ENCODE measurements around the gene NKD2. TPM values are rescaled to one million over a fixed set of nuclear protein-coding genes. Genes with fewer than 3 reads are reported as not detected.

NKD2 gene
- total RNA-seq, 1 donor from 2014 or later: 2.8 TPM

GRCh38 chr5:976849-977751, 31.5 kb upstream of the NKD2 start:
- ATAC-seq (ENCODE audit: poor library complexity): no peak

GRCh38 chr5:978054-978453, 30.5 kb upstream of the NKD2 start:
- DNase-seq: peak; percentile 21
- ATAC-seq (ENCODE audit: poor library complexity): peak; percentile 26
- intact Hi-C loops (cut with DNase I): no loop called here

More at GRCh38 chr5:976849-977751, 31.5 kb upstream of the NKD2 start:
- DNase-seq: peak; percentile 20
- intact Hi-C loops (cut with DNase I): no loop called here

- intact Hi-C loops (cut with DNase I): no loop called here
- no peak for DNase-seq
Observed at GRCh38 chr5:978693-979092, 29.9 kb upstream of the NKD2 start.

DNA sequence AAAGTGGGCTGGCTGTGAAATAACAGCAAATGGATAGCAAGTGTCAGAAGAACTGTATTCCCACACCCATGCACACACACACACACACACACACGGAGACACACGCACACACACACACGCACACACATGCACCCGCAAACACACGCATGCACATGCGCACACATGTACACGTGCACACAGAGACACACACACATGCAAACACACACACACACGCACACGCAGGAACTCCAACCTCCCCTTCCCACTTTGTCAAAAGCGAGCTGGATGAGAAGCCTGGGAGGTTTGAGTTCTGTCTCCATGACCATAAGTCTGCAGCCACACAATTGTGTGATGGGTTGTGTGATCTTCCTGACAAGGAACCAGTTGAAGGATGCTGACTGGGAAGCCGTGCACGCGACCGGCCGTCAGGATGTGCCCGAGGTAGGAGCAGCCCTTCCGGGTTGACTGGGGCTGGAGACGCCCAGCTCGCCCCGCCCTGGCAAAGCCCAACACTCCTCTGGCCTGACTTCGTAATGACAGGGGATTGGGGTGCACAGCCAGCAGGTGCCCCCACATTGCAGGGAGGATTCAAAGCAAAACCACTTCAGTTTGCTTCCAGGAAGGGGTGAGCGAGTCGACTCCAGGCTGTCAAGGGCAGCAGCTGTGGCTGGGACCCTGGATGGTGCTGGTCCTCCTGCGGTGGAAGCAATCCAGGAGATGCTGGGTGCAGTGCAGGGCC, 29.3 kb upstream of the NKD2 start:
- peak; percentile 34 for DNase-seq
- ATAC-seq (ENCODE audit: poor library complexity): no peak
- intact Hi-C loops (cut with DNase I): no loop called here

More at GRCh38 chr5:978693-979092, 29.9 kb upstream of the NKD2 start:
- ATAC-seq (ENCODE audit: poor library complexity): no peak

DNA sequence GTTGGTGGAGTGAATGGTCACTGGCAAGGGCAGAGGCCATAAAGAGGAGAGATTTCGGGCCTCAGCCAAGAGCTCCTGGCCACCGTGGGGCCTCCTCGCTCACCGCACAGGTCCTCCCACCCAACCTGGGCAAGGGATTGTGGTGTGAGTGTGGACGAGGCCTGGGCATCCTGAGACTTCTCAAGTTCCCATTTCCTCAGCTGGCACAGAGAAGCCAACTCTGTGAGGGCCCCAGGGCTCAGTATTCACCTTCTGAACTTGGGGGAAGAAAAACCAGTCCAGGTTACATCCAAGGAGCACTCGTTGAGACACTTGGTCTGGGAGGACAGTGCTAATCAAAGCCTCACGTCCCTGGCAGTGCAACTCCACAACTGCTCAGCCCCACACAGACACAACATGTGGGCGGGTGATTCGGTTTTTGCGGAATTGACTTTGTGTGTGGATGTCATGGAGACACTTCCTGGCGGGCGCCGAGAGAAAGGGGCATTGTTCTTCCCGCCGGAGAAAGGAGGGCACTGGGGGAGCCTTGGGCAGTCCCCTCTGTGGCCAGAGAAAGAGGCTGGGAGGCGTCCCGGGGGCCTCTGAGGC, 28.5 kb upstream of the NKD2 start:
- intact Hi-C loops (cut with DNase I): no loop called here
- ATAC-seq (ENCODE audit: poor library complexity): no peak
- peak; percentile 38 for DNase-seq

- ATAC-seq (ENCODE audit: poor library complexity) (no peak), DNase-seq (no peak)
- intact Hi-C loops (cut with DNase I): no loop called here
Observed at GRCh38 chr5:980966-981365, 27.6 kb upstream of the NKD2 start.

GRCh38 chr5:981456-981855, 27.1 kb upstream of the NKD2 start:
- no peak for ATAC-seq (ENCODE audit: poor library complexity)
- intact Hi-C loops (cut with DNase I): no loop called here
- peak; percentile 31 for DNase-seq

- intact Hi-C loops (cut with DNase I): no loop called here
- peak; percentile 29 for DNase-seq
- no peak for ATAC-seq (ENCODE audit: poor library complexity)
Observed at GRCh38 chr5:982377-983237, 26.0 kb upstream of the NKD2 start.

DNA sequence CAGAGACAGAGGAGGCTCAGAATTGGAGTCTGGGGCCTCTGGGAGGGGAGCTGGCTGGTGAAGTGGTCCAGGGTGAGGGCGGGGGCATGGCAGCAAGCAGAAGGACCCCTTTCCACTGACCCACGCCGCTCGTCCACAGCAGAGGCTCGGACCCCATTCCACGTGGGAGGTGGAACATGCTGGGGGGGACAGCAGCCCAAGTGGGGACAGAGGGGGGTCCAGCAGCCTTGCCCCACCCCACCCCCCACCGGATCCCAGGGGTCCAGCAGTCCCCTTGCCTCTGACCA, 25.4 kb upstream of the NKD2 start:
- peak; percentile 26 for DNase-seq
- intact Hi-C loops (cut with DNase I): no loop called here
- no peak for ATAC-seq (ENCODE audit: poor library complexity)

- intact Hi-C loops (cut with DNase I): no loop called here
- DNase-seq: no peak
- ATAC-seq (ENCODE audit: poor library complexity): no peak
Observed at GRCh38 chr5:983568-983967, 25.0 kb upstream of the NKD2 start.

DNA sequence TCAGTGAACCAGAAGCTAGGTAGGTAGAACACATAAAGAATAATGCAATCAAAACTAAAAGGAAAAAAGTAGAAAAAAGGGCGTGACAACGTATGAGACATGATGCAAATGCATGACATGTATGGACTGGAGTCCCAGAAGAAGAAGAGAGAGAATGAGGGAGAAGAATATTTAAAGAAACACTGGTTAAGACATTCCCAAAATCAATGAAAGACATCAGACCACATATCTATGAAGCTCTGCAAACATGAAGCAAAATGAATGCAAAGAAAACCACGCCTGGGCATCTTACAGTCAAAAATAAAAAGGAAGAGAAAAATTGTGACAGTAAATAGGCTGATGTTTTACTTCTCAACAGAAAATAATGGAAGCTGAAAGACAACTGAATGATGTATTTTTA, 23.8 kb upstream of the NKD2 start:
- ATAC-seq (ENCODE audit: poor library complexity) (no peak), DNase-seq (no peak)
- intact Hi-C loops (cut with DNase I): no loop called here

DNA sequence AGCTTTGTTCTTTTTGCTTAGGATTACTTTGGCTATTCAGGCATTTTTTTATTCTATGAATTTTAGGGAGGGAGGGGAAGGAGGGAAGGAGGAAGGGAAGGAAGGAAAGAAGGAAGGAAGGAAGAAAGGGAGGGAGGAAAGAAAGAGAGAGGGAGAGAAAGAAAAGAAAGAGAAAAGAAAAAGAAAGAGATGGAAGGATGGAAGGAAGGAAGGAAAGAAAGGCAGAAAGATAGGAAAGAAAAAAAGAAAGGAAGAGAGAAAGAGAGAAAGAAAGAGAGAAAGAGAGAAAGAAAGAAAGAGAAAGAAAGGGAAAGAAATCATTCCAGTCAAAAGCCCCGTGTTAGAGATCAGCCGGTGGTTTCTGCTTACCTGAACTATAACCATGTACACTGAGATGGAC, 20.8 kb upstream of the NKD2 start:
- DNase-seq: no peak
- ATAC-seq (ENCODE audit: poor library complexity): no peak
- intact Hi-C loops (cut with DNase I): no loop called here

DNA sequence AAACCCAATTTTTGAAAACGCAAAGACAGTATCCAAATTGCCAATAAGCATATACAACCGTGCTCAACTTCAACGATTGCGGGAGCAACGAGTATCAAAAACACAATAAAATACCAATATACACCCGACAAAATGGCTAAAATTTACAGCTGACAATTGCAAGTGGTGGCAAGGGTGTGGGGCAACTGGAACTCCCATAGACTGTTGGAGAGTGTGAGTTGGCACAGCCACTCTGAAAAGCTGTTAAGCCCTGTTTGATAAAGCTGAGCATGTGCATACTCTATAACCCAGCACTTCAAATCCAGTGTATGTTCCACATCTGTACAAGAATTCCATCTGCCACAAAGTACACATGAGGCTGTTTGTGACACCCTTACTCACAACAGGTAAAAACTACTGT, 20.3 kb upstream of the NKD2 start:
- DNase-seq (no peak), ATAC-seq (ENCODE audit: poor library complexity) (no peak)
- intact Hi-C loops (cut with DNase I): no loop called here

DNA sequence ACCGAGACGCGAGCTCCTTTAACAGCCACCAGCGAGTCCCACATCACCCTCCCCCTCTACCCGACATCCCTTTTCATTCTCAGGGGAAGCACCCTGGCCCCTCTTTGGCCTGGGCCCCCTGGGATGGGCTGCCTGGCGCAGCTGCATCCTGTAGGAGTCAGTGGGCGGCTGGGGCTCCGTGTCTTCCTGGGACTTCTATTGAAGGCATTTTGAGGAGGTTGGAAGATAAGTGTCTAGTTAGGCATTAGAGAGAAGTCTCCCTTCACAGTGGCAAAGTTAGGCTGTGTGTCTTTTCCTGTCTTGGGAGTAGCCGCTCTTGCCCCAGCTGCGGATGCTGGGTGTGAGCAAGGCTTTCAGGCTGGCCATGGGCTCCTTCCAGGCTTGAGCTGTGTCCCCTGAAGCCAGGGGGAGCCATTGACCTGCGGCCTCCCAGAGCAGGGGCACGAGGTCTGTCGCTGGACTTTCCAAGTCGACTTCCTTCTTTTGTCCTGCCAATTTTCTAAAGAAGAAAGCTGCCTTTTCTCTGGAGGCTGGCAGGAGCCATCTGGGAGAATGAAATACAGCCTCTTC, 18.6 kb upstream of the NKD2 start:
- ATAC-seq (ENCODE audit: poor library complexity) (peak; percentile 76), DNase-seq (peak; percentile 87)
- intact Hi-C loops (cut with DNase I): loop anchor here (5.0 to 10.0 kb wide), 2 partner anchors 145 to 177 kb away; no protein-coding TSS in a partner anchor

DNA sequence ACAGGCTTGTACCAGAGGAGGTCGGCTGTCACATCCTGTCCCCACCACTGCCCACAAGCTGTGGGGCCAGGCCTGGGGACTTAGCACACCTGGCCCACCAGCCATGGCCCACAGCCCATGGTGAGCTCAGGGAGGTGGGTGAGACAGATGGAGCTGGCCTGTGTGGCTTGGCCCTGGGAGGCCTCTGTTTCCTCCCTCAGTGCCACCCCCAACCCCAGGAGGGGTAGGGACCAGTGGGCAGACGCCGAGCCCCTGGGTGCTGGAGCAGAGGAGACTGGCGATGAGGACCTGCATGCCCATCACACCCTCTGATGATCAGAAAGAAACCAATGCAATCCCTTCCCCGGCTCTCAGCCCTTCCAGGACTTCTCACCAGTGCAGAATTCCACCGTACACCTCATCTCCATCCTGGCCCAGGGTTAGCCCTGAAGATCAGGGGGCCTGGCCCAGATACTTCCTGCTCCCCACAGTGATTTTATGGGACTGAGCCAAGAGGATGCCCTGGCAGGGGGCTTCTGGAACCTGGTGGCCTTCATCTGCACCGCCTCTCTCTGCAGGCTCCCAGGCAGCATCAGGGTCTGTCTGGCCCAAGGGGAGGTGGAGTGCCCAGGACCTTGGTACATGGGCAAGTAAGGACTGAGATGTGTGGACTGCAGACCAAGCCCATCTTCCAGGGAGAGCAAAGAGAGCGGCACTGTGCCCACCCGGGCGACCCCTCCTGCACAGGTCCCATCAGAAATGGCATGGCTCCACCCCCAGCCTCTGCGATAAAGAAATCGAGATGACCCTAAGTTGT, 16.9 kb upstream of the NKD2 start:
- DNase-seq (peak; percentile 41), ATAC-seq (ENCODE audit: poor library complexity) (no peak)
- intact Hi-C loops (cut with DNase I): loop anchor here (5.0 to 10.0 kb wide), 2 partner anchors 143 to 176 kb away; no protein-coding TSS in a partner anchor

GRCh38 chr5:994272-994607, 14.4 kb upstream of the NKD2 start:
- ATAC-seq (ENCODE audit: poor library complexity) (no peak), DNase-seq (no peak)
- intact Hi-C loops (cut with DNase I): loop anchor here (5.0 to 10.0 kb wide), 2 partner anchors 141 to 173 kb away; no protein-coding TSS in a partner anchor

GRCh38 chr5:994821-995220, 13.8 kb upstream of the NKD2 start:
- DNase-seq (peak; percentile 30), ATAC-seq (ENCODE audit: poor library complexity) (no peak)
- intact Hi-C loops (cut with DNase I): loop anchor here (5.0 to 10.0 kb wide), 2 partner anchors 140 to 172 kb away; no protein-coding TSS in a partner anchor

GRCh38 chr5:995318-995717, 13.3 kb upstream of the NKD2 start:
- no peak for ATAC-seq (ENCODE audit: poor library complexity)
- peak; percentile 20 for DNase-seq
- intact Hi-C loops (cut with DNase I): loop anchor here (10.0 kb wide), 1 partner anchor 139 kb away; no protein-coding TSS in a partner anchor
